HL-60 (cell line): ENCODE measurements around the gene ST7L.

Experiments
- POLR2AphosphoS5 ChIP-seq: IDR thresholded peaks from 2 replicates; pipeline ENCODE4 v1.6.1; 2012; ENCODE audit warnings: low read depth
- TF ChIP-seq, protein P1 (sequence below): IDR thresholded peaks from one replicate; pipeline ENCODE4 v1.5.1; 2011; ENCODE audit warnings: low read length, control low read depth, inconsistent platforms; ENCODE audit not compliant: insufficient read depth
- TF ChIP-seq, protein P2 (sequence below): IDR thresholded peaks from 2 replicates; pipeline ENCODE4 v1.6.1; 2012; ENCODE audit warnings: low read depth; ENCODE audit not compliant: insufficient replicate concordance

DNA sequence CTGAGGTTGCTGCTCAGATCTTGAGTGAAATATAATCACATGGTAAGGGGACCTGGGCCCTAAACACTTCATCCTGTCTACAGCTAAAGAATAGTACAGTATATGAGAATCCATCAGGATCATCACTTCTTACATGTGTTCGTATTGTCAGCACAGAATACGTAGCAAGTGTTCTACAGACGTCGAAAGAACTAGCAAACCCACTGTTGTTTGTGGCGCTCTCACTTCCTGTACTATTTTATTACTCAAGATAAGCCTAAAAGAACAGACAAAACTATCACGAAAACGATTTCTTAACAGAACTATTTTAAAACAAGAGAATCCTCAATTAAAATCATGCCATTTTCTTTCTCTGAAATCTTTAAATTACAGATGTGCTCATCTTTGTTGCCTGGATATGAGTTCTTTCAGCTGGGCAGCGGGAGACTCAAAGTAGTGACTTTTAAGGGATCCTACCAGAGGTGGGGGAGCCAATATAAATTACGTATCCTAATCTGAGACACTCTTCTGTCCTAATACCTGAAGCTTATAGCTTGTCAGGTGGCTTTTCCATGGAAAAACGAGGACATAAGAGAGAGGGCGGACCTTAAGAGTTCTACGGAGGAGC is 724 bp downstream of the ST7L start:
- TF ChIP-seq, protein P1, sequence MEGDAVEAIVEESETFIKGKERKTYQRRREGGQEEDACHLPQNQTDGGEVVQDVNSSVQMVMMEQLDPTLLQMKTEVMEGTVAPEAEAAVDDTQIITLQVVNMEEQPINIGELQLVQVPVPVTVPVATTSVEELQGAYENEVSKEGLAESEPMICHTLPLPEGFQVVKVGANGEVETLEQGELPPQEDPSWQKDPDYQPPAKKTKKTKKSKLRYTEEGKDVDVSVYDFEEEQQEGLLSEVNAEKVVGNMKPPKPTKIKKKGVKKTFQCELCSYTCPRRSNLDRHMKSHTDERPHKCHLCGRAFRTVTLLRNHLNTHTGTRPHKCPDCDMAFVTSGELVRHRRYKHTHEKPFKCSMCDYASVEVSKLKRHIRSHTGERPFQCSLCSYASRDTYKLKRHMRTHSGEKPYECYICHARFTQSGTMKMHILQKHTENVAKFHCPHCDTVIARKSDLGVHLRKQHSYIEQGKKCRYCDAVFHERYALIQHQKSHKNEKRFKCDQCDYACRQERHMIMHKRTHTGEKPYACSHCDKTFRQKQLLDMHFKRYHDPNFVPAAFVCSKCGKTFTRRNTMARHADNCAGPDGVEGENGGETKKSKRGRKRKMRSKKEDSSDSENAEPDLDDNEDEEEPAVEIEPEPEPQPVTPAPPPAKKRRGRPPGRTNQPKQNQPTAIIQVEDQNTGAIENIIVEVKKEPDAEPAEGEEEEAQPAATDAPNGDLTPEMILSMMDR: no peak
- no peak for TF ChIP-seq POLR2AphosphoS5
- TF ChIP-seq, protein P2, sequence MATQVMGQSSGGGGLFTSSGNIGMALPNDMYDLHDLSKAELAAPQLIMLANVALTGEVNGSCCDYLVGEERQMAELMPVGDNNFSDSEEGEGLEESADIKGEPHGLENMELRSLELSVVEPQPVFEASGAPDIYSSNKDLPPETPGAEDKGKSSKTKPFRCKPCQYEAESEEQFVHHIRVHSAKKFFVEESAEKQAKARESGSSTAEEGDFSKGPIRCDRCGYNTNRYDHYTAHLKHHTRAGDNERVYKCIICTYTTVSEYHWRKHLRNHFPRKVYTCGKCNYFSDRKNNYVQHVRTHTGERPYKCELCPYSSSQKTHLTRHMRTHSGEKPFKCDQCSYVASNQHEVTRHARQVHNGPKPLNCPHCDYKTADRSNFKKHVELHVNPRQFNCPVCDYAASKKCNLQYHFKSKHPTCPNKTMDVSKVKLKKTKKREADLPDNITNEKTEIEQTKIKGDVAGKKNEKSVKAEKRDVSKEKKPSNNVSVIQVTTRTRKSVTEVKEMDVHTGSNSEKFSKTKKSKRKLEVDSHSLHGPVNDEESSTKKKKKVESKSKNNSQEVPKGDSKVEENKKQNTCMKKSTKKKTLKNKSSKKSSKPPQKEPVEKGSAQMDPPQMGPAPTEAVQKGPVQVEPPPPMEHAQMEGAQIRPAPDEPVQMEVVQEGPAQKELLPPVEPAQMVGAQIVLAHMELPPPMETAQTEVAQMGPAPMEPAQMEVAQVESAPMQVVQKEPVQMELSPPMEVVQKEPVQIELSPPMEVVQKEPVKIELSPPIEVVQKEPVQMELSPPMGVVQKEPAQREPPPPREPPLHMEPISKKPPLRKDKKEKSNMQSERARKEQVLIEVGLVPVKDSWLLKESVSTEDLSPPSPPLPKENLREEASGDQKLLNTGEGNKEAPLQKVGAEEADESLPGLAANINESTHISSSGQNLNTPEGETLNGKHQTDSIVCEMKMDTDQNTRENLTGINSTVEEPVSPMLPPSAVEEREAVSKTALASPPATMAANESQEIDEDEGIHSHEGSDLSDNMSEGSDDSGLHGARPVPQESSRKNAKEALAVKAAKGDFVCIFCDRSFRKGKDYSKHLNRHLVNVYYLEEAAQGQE: no peak
